Measurements from ENCODE around the gene COPB1.
A peak's percentile ranks its signal among the peaks of the same experiment; 100 is the strongest.

COPB1 gene

GRCh38 chr11:14522245-14522644, 22.6 kb upstream of the COPB1 start:
- Mint-ChIP-seq H3K4me3 (no peak overlapping the region), H3K4me1 (peaks cover 30% of the 10 kb centered on the region), H3K36me3 (peaks cover 14% of the 10 kb centered on the region), H3K9me3 (no peaks in the 10 kb centered on the region), H3K27me3 (no peaks in the 10 kb centered on the region), H3K27ac (no peak overlapping the region)

- no peaks in the 10 kb centered on the region for H3K9me3 Mint-ChIP-seq
- peaks cover 33% of the 10 kb centered on the region for H3K4me1 Mint-ChIP-seq
- H3K36me3 Mint-ChIP-seq, result peaks cover 15% of the 10 kb centered on the region
- peak overlapping the region; percentile 99 for H3K4me3 Mint-ChIP-seq
- no peaks in the 10 kb centered on the region for H3K27me3 Mint-ChIP-seq
- peak overlapping the region; percentile 97 for H3K27ac Mint-ChIP-seq
These were observed 21.1 kb upstream of the COPB1 start for GRCh38 chr11:14520747-14521151.

- peak within 1 kb of the TSS; percentile 99 for H3K4me3 Mint-ChIP-seq
- no peaks in the 10 kb centered on the region for H3K27me3 Mint-ChIP-seq
- H3K9me3 Mint-ChIP-seq, result no peaks in the 10 kb centered on the region
- peaks cover 15% of the 10 kb centered on the region for H3K36me3 Mint-ChIP-seq
- peak within 1 kb of the TSS; percentile 97 for H3K27ac Mint-ChIP-seq
- peaks cover 33% of the 10 kb centered on the region for H3K4me1 Mint-ChIP-seq
These were observed 20.5 kb upstream of the COPB1 start, which contains the start of gene PSMA1 for GRCh38 chr11:14519917-14520746. Gene PSMA1 (minus strand): TSS chr11:14520386. CDS start chr11:14520299, 87 bp downstream.

- peaks cover 36% of the 10 kb centered on the region for H3K4me1 Mint-ChIP-seq
- H3K27me3 Mint-ChIP-seq, result no peaks in the 10 kb centered on the region
- H3K36me3 Mint-ChIP-seq, result peaks cover 15% of the 10 kb centered on the region
- no peaks in the 10 kb centered on the region for H3K9me3 Mint-ChIP-seq
- peak overlapping the region; percentile 99 for H3K4me3 Mint-ChIP-seq
- H3K27ac Mint-ChIP-seq, result peak overlapping the region; percentile 97
These were observed 19.9 kb upstream of the COPB1 start for GRCh38 chr11:14519597-14519916.

GRCh38 chr11:14518820-14519219, 19.2 kb upstream of the COPB1 start:
- peak overlapping the region; percentile 99 for H3K4me3 Mint-ChIP-seq
- peaks cover 38% of the 10 kb centered on the region for H3K4me1 Mint-ChIP-seq
- peak overlapping the region; percentile 97 for H3K27ac Mint-ChIP-seq
- peaks cover 15% of the 10 kb centered on the region for H3K36me3 Mint-ChIP-seq
- no peaks in the 10 kb centered on the region for H3K27me3 Mint-ChIP-seq
- no peaks in the 10 kb centered on the region for H3K9me3 Mint-ChIP-seq

GRCh38 chr11:14513800-14514199, 14.2 kb upstream of the COPB1 start:
- Mint-ChIP-seq H3K36me3 (peaks cover 24% of the 10 kb centered on the region), H3K4me3 (no peak overlapping the region), H3K9me3 (no peaks in the 10 kb centered on the region), H3K4me1 (peaks cover 37% of the 10 kb centered on the region), H3K27ac (no peak overlapping the region), H3K27me3 (no peaks in the 10 kb centered on the region)

- H3K27ac Mint-ChIP-seq, result peak overlapping the region; percentile 76
- peaks cover 8% of the 10 kb centered on the region for H3K4me1 Mint-ChIP-seq
- H3K27me3 Mint-ChIP-seq, result no peaks in the 10 kb centered on the region
- H3K36me3 Mint-ChIP-seq, result peaks cover 34% of the 10 kb centered on the region
- H3K9me3 Mint-ChIP-seq, result no peaks in the 10 kb centered on the region
- no peak overlapping the region for H3K4me3 Mint-ChIP-seq
These were observed 6.9 kb upstream of the COPB1 start for GRCh38 chr11:14506532-14506931.

GRCh38 chr11:14503023-14503422, 3.4 kb upstream of the COPB1 start:
- Mint-ChIP-seq H3K4me3 (no peak overlapping the region), H3K36me3 (peaks cover 18% of the 10 kb centered on the region), H3K4me1 (peaks cover 24% of the 10 kb centered on the region), H3K9me3 (no peaks in the 10 kb centered on the region), H3K27ac (no peak overlapping the region), H3K27me3 (no peaks in the 10 kb centered on the region)

- no peak overlapping the region for H3K27ac Mint-ChIP-seq
- H3K36me3 Mint-ChIP-seq, result peaks cover 24% of the 10 kb centered on the region
- peaks cover 34% of the 10 kb centered on the region for H3K4me1 Mint-ChIP-seq
These were observed 2.4 kb upstream of the COPB1 start for GRCh38 chr11:14502039-14502438.

GRCh38 chr11:14500181-14500651, 605 bp upstream of the COPB1 start:
- H3K27me3 Mint-ChIP-seq, result no peaks in the 10 kb centered on the region

More at GRCh38 chr11:14502039-14502438, 2.4 kb upstream of the COPB1 start:
- Mint-ChIP-seq H3K9me3 (no peaks in the 10 kb centered on the region), H3K27me3 (no peaks in the 10 kb centered on the region), H3K4me3 (no peak overlapping the region)

GRCh38 chr11:14499178-14499559, 442 bp downstream of the COPB1 start:
- Mint-ChIP-seq H3K4me1 (peaks cover 62% of the 10 kb centered on the region), H3K36me3 (peaks cover 21% of the 10 kb centered on the region), H3K27ac (peak overlapping the region; percentile 72), H3K9me3 (no peaks in the 10 kb centered on the region), H3K4me3 (peak overlapping the region; percentile 99), H3K27me3 (no peaks in the 10 kb centered on the region)

More at GRCh38 chr11:14500181-14500651, 605 bp upstream of the COPB1 start:
- Mint-ChIP-seq H3K36me3 (peaks cover 23% of the 10 kb centered on the region), H3K9me3 (no peaks in the 10 kb centered on the region), H3K4me3 (peak overlapping the region; percentile 99), H3K27ac (peak overlapping the region; percentile 97), H3K4me1 (peaks cover 52% of the 10 kb centered on the region)

- Mint-ChIP-seq H3K4me3 (peak overlapping the region; percentile 51), H3K27me3 (no peaks in the 10 kb centered on the region), H3K36me3 (peaks cover 15% of the 10 kb centered on the region), H3K4me1 (peaks cover 28% of the 10 kb centered on the region), H3K9me3 (no peaks in the 10 kb centered on the region), H3K27ac (peak overlapping the region; percentile 87)
These were observed 18.9 kb downstream of the COPB1 start for GRCh38 chr11:14480716-14481115.

- Mint-ChIP-seq H3K4me3 (peak overlapping the region; percentile 1), H3K4me1 (peaks cover 49% of the 10 kb centered on the region), H3K9me3 (no peaks in the 10 kb centered on the region), H3K36me3 (peaks cover 30% of the 10 kb centered on the region), H3K27me3 (no peaks in the 10 kb centered on the region), H3K27ac (peak overlapping the region; percentile 77)
These were observed 28.5 kb downstream of the COPB1 start for GRCh38 chr11:14471127-14471526.

- Mint-ChIP-seq H3K4me1 (peaks cover 9% of the 10 kb centered on the region), H3K4me3 (no peak overlapping the region), H3K27me3 (no peaks in the 10 kb centered on the region), H3K36me3 (peaks cover 8% of the 10 kb centered on the region), H3K27ac (no peak overlapping the region), H3K9me3 (no peaks in the 10 kb centered on the region)
These were observed 36.0 kb downstream of the COPB1 start for GRCh38 chr11:14463623-14464022.

- Mint-ChIP-seq H3K9me3 (no peaks in the 10 kb centered on the region), H3K4me1 (no peaks in the 10 kb centered on the region), H3K27ac (no peak overlapping the region), H3K36me3 (peaks cover 10% of the 10 kb centered on the region), H3K27me3 (no peaks in the 10 kb centered on the region), H3K4me3 (no peak overlapping the region)
These were observed 39.5 kb downstream of the COPB1 start for GRCh38 chr11:14460147-14460546.

- peak overlapping the region; percentile 30 for H3K27ac Mint-ChIP-seq
- no peaks in the 10 kb centered on the region for H3K27me3 Mint-ChIP-seq
- peaks cover 10% of the 10 kb centered on the region for H3K36me3 Mint-ChIP-seq
- H3K4me3 Mint-ChIP-seq, result no peak overlapping the region
- no peaks in the 10 kb centered on the region for H3K9me3 Mint-ChIP-seq
- H3K4me1 Mint-ChIP-seq, result no peaks in the 10 kb centered on the region
These were observed 41.2 kb downstream of the COPB1 start for GRCh38 chr11:14458377-14458776.
